ENCODE measurements around the gene SMIM13.

The SMIM13 gene

GRCh38 chr6:11069760-11070159 is 23.9 kb upstream of the SMIM13 start:
- DNase-seq (ENCODE audit: extremely low read depth, insufficient read length) = no peak
- no peaks in the 10 kb centered on the region for H3K27me3 ChIP-seq (replicated peaks; ENCODE audit: control insufficient read depth, insufficient read depth, low read length)
- no peak overlapping the region for H3K4me3 ChIP-seq (replicated peaks; ENCODE audit: low read depth, low read length)
- no peak for TF ChIP-seq CTCF (IDR thresholded peaks at IDR 0.05; ENCODE audit: insufficient read depth, low read length, poor library complexity, severe bottlenecking)
- H3K36me3 ChIP-seq (ENCODE audit: control insufficient read depth, insufficient read depth, low read length) = no peaks in the 10 kb centered on the region

GRCh38 chr6:11072101-11072500 is 21.5 kb upstream of the SMIM13 start:
- Histone ChIP-seq H3K36me3 (ENCODE audit: control insufficient read depth, insufficient read depth, low read length) (no peaks in the 10 kb centered on the region), H3K27me3 (replicated peaks; ENCODE audit: control insufficient read depth, insufficient read depth, low read length) (no peaks in the 10 kb centered on the region), H3K4me3 (replicated peaks; ENCODE audit: low read depth, low read length) (no peak overlapping the region)
- DNase-seq (ENCODE audit: extremely low read depth, insufficient read length) = no peak
- no peak for TF ChIP-seq CTCF (IDR thresholded peaks at IDR 0.05; ENCODE audit: insufficient read depth, low read length, poor library complexity, severe bottlenecking)

GRCh38 chr6:11076540-11076939 is 17.1 kb upstream of the SMIM13 start:
- no peaks in the 10 kb centered on the region for H3K36me3 ChIP-seq (ENCODE audit: control insufficient read depth, insufficient read depth, low read length)
- no peaks in the 10 kb centered on the region for H3K27me3 ChIP-seq (replicated peaks; ENCODE audit: control insufficient read depth, insufficient read depth, low read length)
- no peak for DNase-seq (ENCODE audit: extremely low read depth, insufficient read length)
- TF ChIP-seq CTCF (IDR thresholded peaks at IDR 0.05; ENCODE audit: insufficient read depth, low read length, poor library complexity, severe bottlenecking) = no peak
- H3K4me3 ChIP-seq (replicated peaks; ENCODE audit: low read depth, low read length) = no peak overlapping the region

- no peak for TF ChIP-seq CTCF (IDR thresholded peaks at IDR 0.05; ENCODE audit: insufficient read depth, low read length, poor library complexity, severe bottlenecking)
- Histone ChIP-seq H3K36me3 (ENCODE audit: control insufficient read depth, insufficient read depth, low read length) (no peaks in the 10 kb centered on the region), H3K4me3 (replicated peaks; ENCODE audit: low read depth, low read length) (no peak overlapping the region), H3K27me3 (replicated peaks; ENCODE audit: control insufficient read depth, insufficient read depth, low read length) (no peaks in the 10 kb centered on the region; the same call in 1 of the 2 replicates)
- DNase-seq (ENCODE audit: extremely low read depth, insufficient read length) = no peak
Measured at GRCh38 chr6:11078266-11078665, 15.4 kb upstream of the SMIM13 start.

GRCh38 chr6:11080296-11080695 is 13.3 kb upstream of the SMIM13 start:
- no peak for TF ChIP-seq CTCF (IDR thresholded peaks at IDR 0.05; ENCODE audit: insufficient read depth, low read length, poor library complexity, severe bottlenecking)
- Histone ChIP-seq H3K36me3 (ENCODE audit: control insufficient read depth, insufficient read depth, low read length) (no peaks in the 10 kb centered on the region), H3K4me3 (replicated peaks; ENCODE audit: low read depth, low read length) (no peak overlapping the region), H3K27me3 (replicated peaks; ENCODE audit: control insufficient read depth, insufficient read depth, low read length) (no peaks in the 10 kb centered on the region; the same call in 1 of the 2 replicates)
- no peak for DNase-seq (ENCODE audit: extremely low read depth, insufficient read length)

- H3K36me3 ChIP-seq (ENCODE audit: control insufficient read depth, insufficient read depth, low read length) = no peaks in the 10 kb centered on the region
- DNase-seq (ENCODE audit: extremely low read depth, insufficient read length) = no peak
Measured at GRCh38 chr6:11083491-11083890, 10.1 kb upstream of the SMIM13 start.

More at GRCh38 chr6:11083491-11083890, 10.1 kb upstream of the SMIM13 start:
- no peak for TF ChIP-seq CTCF (IDR thresholded peaks at IDR 0.05; ENCODE audit: insufficient read depth, low read length, poor library complexity, severe bottlenecking)
- Histone ChIP-seq H3K4me3 (replicated peaks; ENCODE audit: low read depth, low read length) (no peak overlapping the region), H3K27me3 (replicated peaks; ENCODE audit: control insufficient read depth, insufficient read depth, low read length) (no peaks in the 10 kb centered on the region; the same call in 1 of the 2 replicates)
